ENCODE results near the gene GUCA2A.
"Not testable (repeated sequence)": the region's sequence is repeated elsewhere in the genome, so short reads cannot be mapped to it uniquely, and the experiment has no call there.

Gene GUCA2A

GRCh38 chr1:42164551-42165420 lies at the start of gene GUCA2A:
Gene GUCA2A, minus strand, starts transcription at chr1:42164745. Its CDS starts 33 bp downstream, at chr1:42164712.
- no peak for DNase-seq
- Mint-ChIP-seq H3K36me3 (no peaks in the 10 kb centered on the region), H3K4me3 (no peak within 1 kb of the TSS), H3K4me1 (no peaks in the 10 kb centered on the region), H3K9me3 (peaks cover 18% of the 10 kb centered on the region), H3K27ac (no peak within 1 kb of the TSS), H3K27me3 (peaks cover 17% of the 10 kb centered on the region)
- CTCF ChIA-PET = no interaction called here

GRCh38 chr1:42211224-42211623 lies 46.7 kb upstream of the GUCA2A start:
- Mint-ChIP-seq H3K9me3 (peaks cover 30% of the 10 kb centered on the region), H3K27ac (no peak overlapping the region), H3K27me3 (no peaks in the 10 kb centered on the region), H3K4me3 (no peak overlapping the region), H3K36me3 (peaks cover 52% of the 10 kb centered on the region), H3K4me1 (no peaks in the 10 kb centered on the region)
- no peak for DNase-seq
- CTCF ChIA-PET = no interaction called here

GRCh38 chr1:42210421-42211133 lies 46.0 kb upstream of the GUCA2A start:
- peaks cover 55% of the 10 kb centered on the region for H3K36me3 Mint-ChIP-seq
- no peak for DNase-seq
- no peak overlapping the region for H3K27ac Mint-ChIP-seq
- H3K4me1 Mint-ChIP-seq = no peaks in the 10 kb centered on the region
- peaks cover 30% of the 10 kb centered on the region for H3K9me3 Mint-ChIP-seq
- H3K4me3 Mint-ChIP-seq = no peak overlapping the region
- CTCF ChIA-PET = no interaction called here
- no peaks in the 10 kb centered on the region for H3K27me3 Mint-ChIP-seq

GRCh38 chr1:42209526-42210251 lies 45.1 kb upstream of the GUCA2A start:
- CTCF ChIA-PET = no interaction called here
- Mint-ChIP-seq H3K27me3 (no peaks in the 10 kb centered on the region), H3K9me3 (peaks cover 27% of the 10 kb centered on the region), H3K4me3 (no peak overlapping the region), H3K27ac (no peak overlapping the region), H3K36me3 (peaks cover 59% of the 10 kb centered on the region), H3K4me1 (no peaks in the 10 kb centered on the region)
- no peak for DNase-seq

- not testable (repeated sequence) for H3K4me3 Mint-ChIP-seq, H3K4me1 Mint-ChIP-seq, H3K27me3 Mint-ChIP-seq, H3K27ac Mint-ChIP-seq, DNase-seq
- peaks cover 60% of the 10 kb centered on the region for H3K36me3 Mint-ChIP-seq
- peaks cover 24% of the 10 kb centered on the region for H3K9me3 Mint-ChIP-seq
- CTCF ChIA-PET = interaction anchor here (1.5 kb wide), 1 partner anchor 33 kb away, joined by 3 read pairs; no protein-coding TSS in a partner anchor
Observed at GRCh38 chr1:42206930-42207329, 42.4 kb upstream of the GUCA2A start.

GRCh38 chr1:42206164-42206563 lies 41.6 kb upstream of the GUCA2A start:
- H3K27me3 Mint-ChIP-seq = no peaks in the 10 kb centered on the region
- H3K9me3 Mint-ChIP-seq = peaks cover 26% of the 10 kb centered on the region
- peaks cover 60% of the 10 kb centered on the region for H3K36me3 Mint-ChIP-seq
- DNase-seq = no peak
- no peak overlapping the region for H3K4me3 Mint-ChIP-seq
- CTCF ChIA-PET = interaction anchor here (1.5 kb wide), 1 partner anchor 33 kb away, joined by 3 read pairs; no protein-coding TSS in a partner anchor
- H3K4me1 Mint-ChIP-seq = no peaks in the 10 kb centered on the region
- no peak overlapping the region for H3K27ac Mint-ChIP-seq

GRCh38 chr1:42201986-42202385 lies 37.4 kb upstream of the GUCA2A start:
- no peak overlapping the region for H3K4me3 Mint-ChIP-seq
- H3K9me3 Mint-ChIP-seq = peaks cover 17% of the 10 kb centered on the region
- no peaks in the 10 kb centered on the region for H3K27me3 Mint-ChIP-seq
- CTCF ChIA-PET = no interaction called here
- no peaks in the 10 kb centered on the region for H3K4me1 Mint-ChIP-seq
- H3K27ac Mint-ChIP-seq = no peak overlapping the region
- DNase-seq = no peak
- peaks cover 65% of the 10 kb centered on the region for H3K36me3 Mint-ChIP-seq

- CTCF ChIA-PET = no interaction called here
- H3K4me3 Mint-ChIP-seq = no peak overlapping the region
- no peak overlapping the region for H3K27ac Mint-ChIP-seq
- H3K36me3 Mint-ChIP-seq = peaks cover 49% of the 10 kb centered on the region
- H3K4me1 Mint-ChIP-seq = no peaks in the 10 kb centered on the region
- H3K9me3 Mint-ChIP-seq = peaks cover 11% of the 10 kb centered on the region
- H3K27me3 Mint-ChIP-seq = no peaks in the 10 kb centered on the region
- DNase-seq = no peak
Observed at GRCh38 chr1:42198251-42198650, 33.7 kb upstream of the GUCA2A start.

GRCh38 chr1:42195841-42196240 lies 31.3 kb upstream of the GUCA2A start:
- no peak for DNase-seq
- H3K9me3 Mint-ChIP-seq = no peaks in the 10 kb centered on the region
- no peaks in the 10 kb centered on the region for H3K4me1 Mint-ChIP-seq
- H3K4me3 Mint-ChIP-seq = no peak overlapping the region
- no peak overlapping the region for H3K27ac Mint-ChIP-seq
- no peaks in the 10 kb centered on the region for H3K27me3 Mint-ChIP-seq
- CTCF ChIA-PET = interaction anchor here (1.2 kb wide), 2 partner anchors 21 to 23 kb away, joined by 3 to 7 read pairs; no protein-coding TSS in a partner anchor
- H3K36me3 Mint-ChIP-seq = peaks cover 38% of the 10 kb centered on the region

GRCh38 chr1:42192106-42192505 lies 27.6 kb upstream of the GUCA2A start:
- no peak overlapping the region for H3K27ac Mint-ChIP-seq
- H3K36me3 Mint-ChIP-seq = peaks cover 31% of the 10 kb centered on the region
- no peaks in the 10 kb centered on the region for H3K9me3 Mint-ChIP-seq
- no peaks in the 10 kb centered on the region for H3K4me1 Mint-ChIP-seq
- DNase-seq = no peak
- H3K27me3 Mint-ChIP-seq = no peaks in the 10 kb centered on the region
- CTCF ChIA-PET = interaction anchor here (0.8 kb wide), 1 partner anchor 19 kb away, joined by 6 read pairs; no protein-coding TSS in a partner anchor
- H3K4me3 Mint-ChIP-seq = no peak overlapping the region

- no peak for DNase-seq
- Mint-ChIP-seq H3K9me3 (no peaks in the 10 kb centered on the region), H3K27me3 (no peaks in the 10 kb centered on the region), H3K36me3 (peaks cover 27% of the 10 kb centered on the region), H3K27ac (no peak overlapping the region), H3K4me1 (no peaks in the 10 kb centered on the region), H3K4me3 (no peak overlapping the region)
- CTCF ChIA-PET = no interaction called here
Observed at GRCh38 chr1:42191319-42191718, 26.8 kb upstream of the GUCA2A start.

- CTCF ChIA-PET = no interaction called here
- Mint-ChIP-seq H3K27me3 (no peaks in the 10 kb centered on the region), H3K4me1 (no peaks in the 10 kb centered on the region), H3K36me3 (peaks cover 32% of the 10 kb centered on the region), H3K9me3 (no peaks in the 10 kb centered on the region), H3K4me3 (no peak overlapping the region), H3K27ac (no peak overlapping the region)
- no peak for DNase-seq
Observed at GRCh38 chr1:42189931-42190853, 25.6 kb upstream of the GUCA2A start.

- H3K9me3 Mint-ChIP-seq = no peaks in the 10 kb centered on the region
- H3K27ac Mint-ChIP-seq = peak overlapping the region; percentile 5
- H3K4me1 Mint-ChIP-seq = no peaks in the 10 kb centered on the region
- DNase-seq = no peak
- H3K4me3 Mint-ChIP-seq = no peak overlapping the region
- CTCF ChIA-PET = interaction anchor here (2.5 kb wide), 1 partner anchor 13 kb away, joined by 7 read pairs; no protein-coding TSS in a partner anchor
- H3K36me3 Mint-ChIP-seq = peaks cover 26% of the 10 kb centered on the region
- no peaks in the 10 kb centered on the region for H3K27me3 Mint-ChIP-seq
Observed at GRCh38 chr1:42186152-42186551, 21.6 kb upstream of the GUCA2A start.
